GM19099 (cell line): ENCODE measurements around the gene FAM118B.

Experiments used
- POLR2A ChIP-seq: IDR thresholded peaks from 3 replicates; pipeline ENCODE4 v1.6.1; 2011; ENCODE audit warnings: low read depth; ENCODE audit not compliant: insufficient read length; ENCODE audit errors: extremely low read depth

FAM118B gene

GRCh38 chr11:126202646-126203359, 8.8 kb upstream of the FAM118B start:
- TF ChIP-seq POLR2A, result no peak

GRCh38 chr11:126205359-126205758, 6.2 kb upstream of the FAM118B start:
- TF ChIP-seq POLR2A, result no peak

GRCh38 chr11:126207896-126208295, 3.7 kb upstream of the FAM118B start:
- TF ChIP-seq POLR2A, result no peak

- TF ChIP-seq POLR2A, result no peak
Observed at GRCh38 chr11:126210871-126211235, 729 bp upstream of the FAM118B start.

GRCh38 chr11:126212089-126212660, 593 bp downstream of the FAM118B start:
- TF ChIP-seq POLR2A, result no peak

GRCh38 chr11:126214441-126214840, 2.9 kb downstream of the FAM118B start:
- TF ChIP-seq POLR2A, result no peak

GRCh38 chr11:126214841-126215240, 3.3 kb downstream of the FAM118B start:
- TF ChIP-seq POLR2A, result no peak

- no peak for TF ChIP-seq POLR2A
Observed at GRCh38 chr11:126216526-126217305, 5.1 kb downstream of the FAM118B start.

GRCh38 chr11:126217491-126217890, 5.9 kb downstream of the FAM118B start:
- no peak for TF ChIP-seq POLR2A

GRCh38 chr11:126219547-126219946, 8.0 kb downstream of the FAM118B start:
- TF ChIP-seq POLR2A, result no peak

GRCh38 chr11:126224647-126225294, 13.2 kb downstream of the FAM118B start:
- no peak for TF ChIP-seq POLR2A

GRCh38 chr11:126225295-126225665, 13.7 kb downstream of the FAM118B start:
- TF ChIP-seq POLR2A, result no peak

GRCh38 chr11:126226334-126227084, 14.9 kb downstream of the FAM118B start:
- no peak for TF ChIP-seq POLR2A

- TF ChIP-seq POLR2A, result no peak
Observed at GRCh38 chr11:126229858-126230540, 18.4 kb downstream of the FAM118B start.
